Stimulated activated effector memory CD8-positive, alpha-beta T cell treated with anti-CD3 and anti-CD28 coated beads, Interleukin-12 subunit alpha, Interleukin-12 subunit beta, amount 100 ng/mL, for 72 hours (primary cell): ENCODE measurements around the gene PLEKHA8.

Experiments
- ATAC-seq: fragments of 150-1000 bp; cut with Tn5 transposase; 2 replicates; pipeline ENCODE4 v1.10.0; 2021
- DNase-seq, 2 donors: peaks; one replicate each; pipeline ENCODE4 v3.0.0; 2021 to 2022; ENCODE audit warnings: low spot score in 2 of 2
- H3K27ac Mint-ChIP-seq: one replicate; pipeline ENCODE4 v1.8.0; 2022; ENCODE audit warnings: mild to moderate bottlenecking, mixed read lengths
- H3K36me3 Mint-ChIP-seq: one replicate; pipeline ENCODE4 v1.8.0; 2022; ENCODE audit warnings: mild to moderate bottlenecking, mixed read lengths
- H3K4me1 Mint-ChIP-seq: one replicate; pipeline ENCODE4 v1.8.0; 2022; ENCODE audit warnings: mixed read lengths
- H3K4me3 Mint-ChIP-seq: one replicate; pipeline ENCODE4 v1.8.0; 2022; ENCODE audit warnings: mild to moderate bottlenecking, mixed read lengths
- H3K9me3 Mint-ChIP-seq: one replicate; pipeline ENCODE4 v1.8.0; 2022; ENCODE audit warnings: mixed read lengths

PLEKHA8 gene, protein sequence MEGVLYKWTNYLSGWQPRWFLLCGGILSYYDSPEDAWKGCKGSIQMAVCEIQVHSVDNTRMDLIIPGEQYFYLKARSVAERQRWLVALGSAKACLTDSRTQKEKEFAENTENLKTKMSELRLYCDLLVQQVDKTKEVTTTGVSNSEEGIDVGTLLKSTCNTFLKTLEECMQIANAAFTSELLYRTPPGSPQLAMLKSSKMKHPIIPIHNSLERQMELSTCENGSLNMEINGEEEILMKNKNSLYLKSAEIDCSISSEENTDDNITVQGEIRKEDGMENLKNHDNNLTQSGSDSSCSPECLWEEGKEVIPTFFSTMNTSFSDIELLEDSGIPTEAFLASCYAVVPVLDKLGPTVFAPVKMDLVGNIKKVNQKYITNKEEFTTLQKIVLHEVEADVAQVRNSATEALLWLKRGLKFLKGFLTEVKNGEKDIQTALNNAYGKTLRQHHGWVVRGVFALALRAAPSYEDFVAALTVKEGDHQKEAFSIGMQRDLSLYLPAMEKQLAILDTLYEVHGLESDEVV

DNA sequence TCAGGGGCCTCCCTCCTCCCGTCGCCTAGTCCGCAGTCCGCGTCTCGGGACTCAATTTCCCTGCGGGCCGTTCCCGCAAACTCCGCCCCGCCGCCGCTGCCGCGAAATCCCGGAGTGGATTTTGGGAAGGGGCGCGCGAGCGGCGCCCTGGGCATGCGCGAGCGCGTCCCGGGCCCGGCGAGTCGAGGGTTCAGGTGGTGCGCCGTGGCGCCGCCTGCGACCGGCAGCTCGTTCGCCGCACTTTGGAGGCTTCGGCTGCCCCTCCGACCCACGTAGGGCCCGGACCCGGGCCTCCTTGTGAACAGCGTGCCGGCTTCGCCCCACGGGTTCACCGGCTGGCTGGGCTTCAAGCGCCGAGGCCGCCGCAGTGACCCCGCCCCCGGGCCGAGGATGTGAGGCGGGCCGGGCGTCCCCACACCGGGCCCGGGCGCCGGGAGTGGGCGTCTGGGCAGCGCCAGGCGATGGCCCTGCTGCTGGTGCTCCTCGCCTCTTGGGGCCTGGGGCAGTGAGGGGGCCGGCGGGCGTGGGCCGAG lies at the start of gene PLEKHA8:
TSS of gene PLEKHA8 (plus strand) at position 197 of the 533 bp plus-strand sequence. CDS start 351 bp downstream, outside the sequence.
- DNase-seq (peak; percentile 98 to 99), ATAC-seq (peak; percentile 72)
- Mint-ChIP-seq H3K27ac (peak within 1 kb of the TSS; percentile 91), H3K4me1 (peaks cover 31% of the 10 kb centered on the region), H3K9me3 (no peaks in the 10 kb centered on the region), H3K4me3 (no peak within 1 kb of the TSS), H3K36me3 (peaks cover 5% of the 10 kb centered on the region)

DNA sequence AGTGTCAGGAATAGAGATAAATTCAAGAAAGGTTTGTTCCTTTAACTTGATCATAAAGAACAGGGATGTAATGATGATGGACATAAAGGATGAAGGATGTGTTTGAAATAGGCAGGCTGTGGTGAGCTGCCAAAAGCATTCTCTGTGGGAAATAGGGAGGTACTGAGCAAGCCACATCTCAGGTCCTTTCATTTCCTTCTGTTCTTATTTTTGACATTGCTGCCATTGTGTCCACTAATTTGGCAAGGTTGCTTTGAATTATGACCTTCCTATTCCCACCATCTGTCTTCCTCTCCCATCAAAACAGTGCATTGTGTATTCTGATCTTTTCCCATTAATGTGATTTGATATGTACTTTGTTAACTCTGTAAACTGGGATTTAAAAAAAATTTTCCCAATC lies 48.1 kb upstream of the PLEKHA8 start:
- H3K27ac Mint-ChIP-seq: no peak overlapping the region
- H3K9me3 Mint-ChIP-seq: no peaks in the 10 kb centered on the region
- H3K4me1 Mint-ChIP-seq: no peaks in the 10 kb centered on the region
- ATAC-seq: no peak
- DNase-seq: no peak
- H3K36me3 Mint-ChIP-seq: no peaks in the 10 kb centered on the region
- H3K4me3 Mint-ChIP-seq: no peak overlapping the region

DNA sequence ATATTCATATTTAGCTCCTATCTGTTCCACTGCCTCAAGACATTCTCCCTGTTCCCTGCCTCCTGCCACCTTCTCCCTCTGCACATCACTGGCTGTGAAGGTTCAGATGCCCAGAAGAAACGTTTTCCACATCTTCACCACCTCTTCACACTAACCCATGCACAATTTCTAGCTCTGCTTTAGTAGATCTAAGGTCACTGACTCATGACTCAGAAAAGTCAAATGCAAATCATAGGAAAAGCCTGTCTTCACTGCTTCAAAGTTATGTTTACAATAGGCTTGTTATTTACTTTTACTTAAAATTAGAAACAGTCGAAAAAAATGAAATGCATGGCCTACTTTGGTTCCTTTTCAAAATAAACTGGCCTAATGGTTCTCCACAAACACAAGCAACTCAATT lies 41.1 kb upstream of the PLEKHA8 start:
- DNase-seq (no peak), ATAC-seq (no peak)
- Mint-ChIP-seq H3K9me3 (no peaks in the 10 kb centered on the region), H3K27ac (peak overlapping the region; percentile 84), H3K36me3 (no peaks in the 10 kb centered on the region), H3K4me3 (peak overlapping the region; percentile 71), H3K4me1 (peaks cover 30% of the 10 kb centered on the region)

DNA sequence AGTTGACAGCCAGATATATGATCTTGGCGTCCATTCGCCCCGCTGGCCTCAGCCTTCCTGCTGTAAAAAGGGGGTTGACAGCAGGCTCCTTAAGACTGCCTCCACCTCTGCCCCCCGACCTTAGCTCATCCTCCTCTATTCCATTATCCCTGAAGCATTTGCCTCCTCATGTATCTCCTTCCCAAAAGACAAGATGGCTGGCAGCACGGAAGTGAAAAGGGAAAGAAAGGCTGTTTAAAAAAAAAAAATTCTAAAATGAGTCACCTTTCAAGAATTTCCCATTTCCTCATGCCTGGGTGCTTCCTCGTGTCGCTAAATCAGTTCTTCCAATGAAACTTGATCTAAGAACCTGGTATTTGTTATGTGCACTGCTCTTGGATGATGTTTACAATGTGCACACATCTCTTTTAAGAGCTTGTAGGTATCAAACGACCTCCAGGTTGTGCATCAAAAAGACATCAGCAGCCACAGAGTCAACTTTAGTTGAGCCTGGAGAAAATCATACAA lies 40.3 kb upstream of the PLEKHA8 start:
- Mint-ChIP-seq H3K4me3 (peak overlapping the region; percentile 71), H3K9me3 (no peaks in the 10 kb centered on the region), H3K27ac (peak overlapping the region; percentile 84), H3K36me3 (no peaks in the 10 kb centered on the region), H3K4me1 (peaks cover 30% of the 10 kb centered on the region)
- ATAC-seq (no peak), DNase-seq (no peak)

DNA sequence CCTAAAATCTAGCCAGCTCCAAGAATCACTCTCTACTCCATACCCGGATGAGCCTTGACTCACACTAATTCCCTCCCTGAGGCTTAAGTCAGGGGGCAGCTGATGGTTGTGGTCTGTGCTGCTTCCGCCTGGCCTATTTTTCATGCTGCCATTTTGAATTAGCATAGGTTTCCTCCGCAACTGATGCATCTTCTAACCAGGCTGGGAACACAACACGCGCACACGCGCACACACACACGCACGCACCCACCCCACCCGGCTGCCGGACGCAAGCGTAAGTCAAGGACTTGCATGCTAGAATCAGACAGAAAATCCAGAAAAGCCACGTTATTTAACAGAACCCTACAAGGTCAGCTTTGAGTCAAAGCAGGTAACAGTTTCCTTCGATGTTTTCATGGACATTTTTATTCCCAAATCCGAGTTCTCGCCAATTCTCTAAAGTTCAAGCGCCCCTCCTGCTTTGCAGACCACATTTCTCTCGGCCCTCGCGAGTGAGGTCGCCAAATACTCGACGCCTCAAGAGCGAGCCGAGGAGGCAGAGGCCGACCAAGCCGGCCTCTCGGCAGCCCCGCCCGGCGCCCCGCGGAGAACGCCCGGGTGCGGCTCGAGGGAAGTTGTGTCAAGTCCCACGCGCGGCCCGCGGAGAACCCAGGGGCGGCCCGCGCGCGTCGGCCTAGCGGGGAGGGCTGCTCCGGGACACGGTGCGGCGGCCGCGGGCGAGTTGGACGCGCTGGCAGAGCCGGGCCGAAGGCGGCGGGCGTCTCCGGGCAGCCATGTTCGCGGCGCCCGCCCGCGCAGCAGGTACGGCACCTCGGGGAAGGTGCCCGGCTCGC lies 39.6 kb upstream of the PLEKHA8 start:
- Mint-ChIP-seq H3K9me3 (no peaks in the 10 kb centered on the region), H3K4me3 (peak overlapping the region; percentile 71), H3K4me1 (peaks cover 30% of the 10 kb centered on the region), H3K27ac (peak overlapping the region; percentile 84), H3K36me3 (no peaks in the 10 kb centered on the region)
- ATAC-seq (peak; percentile 81), DNase-seq (peak; percentile 16 to 57)

DNA sequence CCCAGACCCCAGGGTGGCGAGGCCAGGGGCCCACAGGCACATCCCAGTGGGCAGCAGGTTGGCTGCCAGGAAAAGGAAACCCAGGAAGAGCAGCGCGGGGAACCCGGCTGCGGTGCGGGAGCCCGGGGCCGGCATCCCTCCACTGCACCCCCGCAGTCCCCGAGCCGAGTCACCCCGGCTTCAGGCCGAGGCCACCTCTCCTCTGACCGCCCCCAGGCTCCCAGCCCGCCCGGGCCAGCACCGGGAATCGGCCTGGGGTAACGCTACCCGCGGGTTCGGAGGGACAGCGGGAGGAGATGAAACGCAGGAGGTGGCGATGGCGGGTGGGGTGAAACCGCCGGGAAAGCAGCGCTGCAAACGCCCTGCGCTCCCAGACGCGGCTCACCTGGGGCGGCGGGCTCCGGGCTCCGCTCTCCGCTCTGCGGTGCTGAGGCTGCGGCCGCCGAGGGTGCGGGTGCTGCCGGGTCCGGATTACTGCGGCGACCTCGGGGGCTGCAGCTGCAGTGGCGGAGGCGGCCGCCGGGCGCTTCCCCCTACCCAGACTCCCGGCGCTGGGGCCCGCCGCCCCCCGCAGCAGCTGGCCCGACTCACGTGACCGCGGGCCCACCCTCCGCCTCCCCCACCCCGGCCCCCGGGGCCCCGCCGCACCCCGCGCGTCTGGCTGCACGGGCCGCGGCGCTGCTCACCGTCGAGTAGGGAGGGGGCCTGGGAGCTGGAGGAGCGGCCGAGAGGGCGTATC lies 38.8 kb upstream of the PLEKHA8 start, which contains the start of gene SCRN1:
TSS of gene SCRN1 (minus strand) at position 545 of the 739 bp plus-strand sequence. CDS start 20,734 bp downstream, outside the sequence.
- peak; percentile 56 for ATAC-seq
- peak; percentile 22 to 60 for DNase-seq

DNA sequence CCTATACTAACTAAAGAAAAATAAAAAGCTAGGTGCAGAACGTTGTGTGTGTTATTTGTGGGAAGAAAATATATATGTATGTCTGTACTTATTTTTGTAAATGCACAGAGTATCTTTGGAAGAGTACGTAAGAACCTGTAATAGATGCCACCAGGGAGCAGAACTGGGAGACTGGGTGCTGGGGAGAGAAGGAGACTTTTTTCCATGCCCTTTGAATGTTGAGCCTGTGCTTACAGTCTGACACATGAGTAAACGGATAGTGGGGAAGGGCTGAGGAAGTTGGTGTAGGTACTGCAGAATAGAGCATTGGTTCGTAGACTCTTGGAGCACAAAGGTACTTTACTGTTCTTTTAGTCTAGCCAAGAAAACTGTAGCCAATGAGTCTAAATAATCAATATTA lies 37.3 kb upstream of the PLEKHA8 start:
- ATAC-seq (no peak), DNase-seq (no peak)
- Mint-ChIP-seq H3K4me1 (peaks cover 24% of the 10 kb centered on the region), H3K36me3 (no peaks in the 10 kb centered on the region), H3K4me3 (peak overlapping the region; percentile 71), H3K27ac (no peak overlapping the region), H3K9me3 (no peaks in the 10 kb centered on the region)

More for the DNA sequence above, 38.8 kb upstream of the PLEKHA8 start, which contains the start of gene SCRN1:
- peaks cover 30% of the 10 kb centered on the region for H3K4me1 Mint-ChIP-seq
- no peaks in the 10 kb centered on the region for H3K36me3 Mint-ChIP-seq
- H3K4me3 Mint-ChIP-seq: peak within 1 kb of the TSS; percentile 71
- no peaks in the 10 kb centered on the region for H3K9me3 Mint-ChIP-seq
- H3K27ac Mint-ChIP-seq: peak within 1 kb of the TSS; percentile 84

DNA sequence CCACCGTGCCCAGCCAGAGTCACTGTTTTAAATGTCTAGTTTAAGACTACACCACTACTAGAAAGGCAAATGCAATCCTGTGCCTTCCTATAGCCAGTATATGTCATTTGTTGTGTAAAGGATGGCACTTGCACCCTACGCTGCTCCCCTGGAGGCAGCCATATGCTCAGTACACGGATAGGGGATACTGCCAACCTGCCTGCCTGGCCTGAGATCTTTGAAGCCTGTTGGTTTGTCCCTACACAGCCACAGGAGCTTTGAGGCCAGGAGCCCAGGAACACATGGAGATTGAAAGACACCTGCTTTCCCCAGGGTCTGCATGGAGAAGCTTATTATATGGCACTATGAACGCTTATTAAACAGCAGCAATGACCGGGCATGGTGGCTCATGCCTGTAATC lies 36.3 kb upstream of the PLEKHA8 start:
- peaks cover 21% of the 10 kb centered on the region for H3K4me1 Mint-ChIP-seq
- no peak overlapping the region for H3K4me3 Mint-ChIP-seq
- no peak overlapping the region for H3K27ac Mint-ChIP-seq
- H3K9me3 Mint-ChIP-seq: peaks cover 5% of the 10 kb centered on the region
- ATAC-seq (no peak), DNase-seq (no peak)
- no peaks in the 10 kb centered on the region for H3K36me3 Mint-ChIP-seq

DNA sequence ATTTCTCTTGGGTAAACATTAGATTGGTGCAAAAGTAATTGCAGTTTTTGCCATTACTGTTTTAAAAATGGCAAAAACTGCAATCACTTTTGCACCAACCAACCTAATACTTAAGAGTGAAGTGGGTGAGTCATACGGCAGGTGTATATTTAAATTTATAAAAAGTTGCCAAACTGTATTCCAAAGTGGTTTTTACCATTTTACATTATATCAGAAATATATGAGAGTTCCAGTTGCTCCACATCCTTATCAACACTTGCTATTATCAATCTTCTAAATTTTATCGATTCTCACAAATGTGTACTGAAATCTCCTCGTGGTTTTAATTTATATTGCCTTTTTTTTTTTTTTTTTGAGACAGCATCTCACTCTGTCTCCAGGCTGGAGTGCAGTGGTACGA lies 35.1 kb upstream of the PLEKHA8 start:
- no peak for ATAC-seq
- no peak for DNase-seq
- H3K36me3 Mint-ChIP-seq: no peaks in the 10 kb centered on the region
- no peak overlapping the region for H3K4me3 Mint-ChIP-seq
- peaks cover 11% of the 10 kb centered on the region for H3K4me1 Mint-ChIP-seq
- peaks cover 5% of the 10 kb centered on the region for H3K9me3 Mint-ChIP-seq
- H3K27ac Mint-ChIP-seq: no peak overlapping the region

DNA sequence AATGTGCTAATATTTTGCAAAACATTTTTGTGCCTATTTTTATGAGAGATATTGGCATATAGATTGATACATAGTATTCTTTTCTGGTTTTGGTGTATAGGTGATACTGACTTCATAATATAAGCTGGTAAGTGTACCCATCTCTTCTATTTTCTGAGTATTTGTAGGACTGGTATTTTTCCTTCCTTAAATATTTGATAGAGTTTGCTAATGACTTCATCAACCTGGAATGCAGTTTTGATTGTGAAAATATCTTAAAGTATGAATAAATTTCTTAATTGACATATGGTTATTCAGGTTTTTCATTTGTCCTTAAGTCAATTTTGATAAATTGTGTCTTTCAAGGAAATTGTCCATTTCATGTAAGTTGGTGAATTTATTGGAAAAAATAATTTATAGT lies 32.6 kb upstream of the PLEKHA8 start:
- Mint-ChIP-seq H3K27ac (no peak overlapping the region), H3K9me3 (peaks cover 5% of the 10 kb centered on the region), H3K36me3 (no peaks in the 10 kb centered on the region), H3K4me1 (no peaks in the 10 kb centered on the region), H3K4me3 (no peak overlapping the region)
- ATAC-seq (no peak), DNase-seq (no peak)

DNA sequence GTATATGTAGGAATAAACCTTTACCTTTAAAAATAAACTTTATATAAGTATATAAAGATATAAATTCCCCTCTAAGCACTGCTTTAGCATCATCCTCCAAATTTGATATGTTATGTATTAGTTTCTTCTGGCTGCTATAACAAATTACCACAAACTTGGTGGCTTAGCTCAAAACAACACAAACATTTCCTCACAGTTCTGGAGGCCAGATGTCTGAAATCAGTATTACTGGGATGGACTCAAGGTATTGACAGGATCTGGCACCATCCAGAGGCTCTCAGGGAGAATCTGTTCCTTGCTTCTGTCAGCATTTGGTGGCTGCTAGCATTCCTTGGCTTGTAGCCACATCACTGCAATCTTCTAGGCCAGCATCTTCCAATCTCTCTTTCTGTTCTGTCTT lies 31.9 kb upstream of the PLEKHA8 start:
- Mint-ChIP-seq H3K36me3 (no peaks in the 10 kb centered on the region), H3K27ac (no peak overlapping the region), H3K4me3 (no peak overlapping the region), H3K4me1 (no peaks in the 10 kb centered on the region), H3K9me3 (peaks cover 5% of the 10 kb centered on the region)
- ATAC-seq (no peak), DNase-seq (no peak)

DNA sequence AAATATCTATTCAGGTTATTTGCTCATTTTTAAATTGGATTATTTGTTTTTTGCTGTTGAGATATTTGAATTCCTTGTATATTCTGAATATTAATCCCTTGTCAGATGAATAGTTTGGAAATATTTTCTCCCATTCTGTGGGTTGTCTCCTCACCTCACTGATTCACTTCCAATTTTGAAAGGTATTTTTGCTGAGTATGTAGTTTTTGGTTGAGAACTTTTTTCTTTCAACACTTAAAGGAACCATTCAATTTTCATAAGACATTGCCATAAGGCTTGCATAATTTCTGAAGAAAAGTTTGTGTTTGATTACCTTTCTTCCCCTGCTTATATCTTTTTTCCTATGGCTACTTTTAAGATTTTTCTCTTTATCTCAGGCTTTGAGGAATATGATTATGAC lies 29.7 kb upstream of the PLEKHA8 start:
- H3K4me3 Mint-ChIP-seq: no peak overlapping the region
- ATAC-seq (no peak), DNase-seq (no peak)
- no peak overlapping the region for H3K27ac Mint-ChIP-seq
- peaks cover 5% of the 10 kb centered on the region for H3K9me3 Mint-ChIP-seq
- H3K4me1 Mint-ChIP-seq: no peaks in the 10 kb centered on the region
- no peaks in the 10 kb centered on the region for H3K36me3 Mint-ChIP-seq

DNA sequence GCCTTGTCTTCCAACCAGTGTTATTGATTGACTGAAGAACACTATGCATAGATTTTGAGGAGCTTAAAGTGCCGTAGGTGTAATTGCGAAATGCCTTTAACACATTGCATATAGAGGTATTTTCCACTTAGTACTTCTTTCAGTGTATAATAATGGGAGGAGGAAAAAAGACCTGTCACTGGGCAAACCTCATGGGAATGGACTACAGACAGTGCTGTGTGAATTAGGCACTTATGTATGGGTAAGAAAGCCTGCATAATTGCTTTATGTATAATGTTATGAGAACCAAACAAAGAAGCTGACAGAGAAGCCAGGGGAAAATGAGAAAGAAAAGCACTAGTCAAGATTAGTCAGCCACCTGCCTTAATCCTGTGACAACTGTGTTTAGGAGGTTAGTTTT lies 26.2 kb upstream of the PLEKHA8 start:
- no peaks in the 10 kb centered on the region for H3K4me1 Mint-ChIP-seq
- H3K27ac Mint-ChIP-seq: no peak overlapping the region
- no peak for DNase-seq
- H3K36me3 Mint-ChIP-seq: no peaks in the 10 kb centered on the region
- no peak overlapping the region for H3K4me3 Mint-ChIP-seq
- no peak for ATAC-seq
- H3K9me3 Mint-ChIP-seq: no peaks in the 10 kb centered on the region

DNA sequence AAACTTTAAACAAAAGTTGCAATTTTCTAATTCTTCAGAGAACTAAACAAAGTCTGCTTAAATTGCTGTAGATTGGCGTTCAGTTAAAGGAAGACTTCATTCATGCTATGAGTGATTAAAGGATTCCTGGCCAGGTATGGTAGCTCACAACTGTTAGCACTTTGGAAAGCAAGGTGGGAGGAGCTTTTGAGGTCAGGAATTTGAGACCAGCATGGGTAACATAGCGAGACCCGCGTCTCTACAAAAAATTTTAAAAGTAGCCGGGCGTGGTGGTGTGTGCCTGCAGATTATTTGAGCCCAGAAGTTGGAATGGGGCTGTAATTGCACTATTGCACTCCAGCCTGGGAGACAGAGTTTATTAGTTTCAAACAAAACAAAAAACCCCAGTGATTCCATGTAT lies 25.1 kb upstream of the PLEKHA8 start:
- Mint-ChIP-seq H3K4me1 (no peaks in the 10 kb centered on the region), H3K4me3 (no peak overlapping the region), H3K9me3 (no peaks in the 10 kb centered on the region), H3K36me3 (no peaks in the 10 kb centered on the region), H3K27ac (no peak overlapping the region)
- no peak for ATAC-seq
- no peak for DNase-seq
